Lung (tissue), 12 donors: ENCODE measurements around the gene PEX12. TPM values are rescaled to one million over a fixed set of nuclear protein-coding genes. Genes with fewer than 3 reads are reported as not detected.

ENCODE experiments used
- ATAC-seq: fragments of 200-7000 bp; cut with Tn5 transposase; one replicate; pipeline ENCODE4 v1.9.1; 2020; ENCODE audit warnings: moderate number of reproducible peaks; ENCODE audit not compliant: insufficient read depth, low FRiP score
- DNase-seq, 3 donors: peaks; one replicate each; pipeline ENCODE4 v3.0.0-alpha.2; 2013 to 2017
- H3K27ac ChIP-seq, 2 donors: one replicate each; pipeline ENCODE4 v1.5.1; 2013; ENCODE audit warnings: mild to moderate bottlenecking in 2 of 2, moderate library complexity in 2 of 2, control low read depth in 1 of 2, inconsistent platforms in 1 of 2, low read depth in 1 of 2, low read length in 1 of 2
- H3K27me3 ChIP-seq, 3 donors: one replicate each; pipeline ENCODE4 v1.5.1; 2013; ENCODE audit warnings: low read length in 2 of 3; ENCODE audit not compliant: control insufficient read depth in 3 of 3, insufficient read depth in 3 of 3
- H3K36me3 ChIP-seq, 4 donors: one replicate each; pipeline ENCODE4 v1.5.1; 2013; ENCODE audit warnings: low read length in 4 of 4, mild to moderate bottlenecking in 1 of 4, moderate library complexity in 1 of 4; ENCODE audit not compliant: control insufficient read depth in 4 of 4, insufficient read depth in 4 of 4
- H3K4me1 ChIP-seq, 5 donors: one replicate each; pipeline ENCODE4 v1.5.1; 2013; ENCODE audit warnings: low read length in 5 of 5, mild to moderate bottlenecking in 2 of 5, moderate library complexity in 1 of 5; ENCODE audit not compliant: control insufficient read depth in 5 of 5, insufficient read depth in 5 of 5
- H3K4me3 ChIP-seq: one replicate; pipeline ENCODE4 v1.5.1; 2013; ENCODE audit warnings: mild to moderate bottlenecking, control low read depth, moderate library complexity
- H3K9ac ChIP-seq, 2 donors: one replicate each; pipeline ENCODE4 v1.5.1; 2013; ENCODE audit warnings: low read length in 2 of 2, control low read depth in 1 of 2; ENCODE audit not compliant: insufficient read depth in 1 of 2
- H3K9me3 ChIP-seq, 4 donors: one replicate each; pipeline ENCODE4 v1.5.1; 2013; ENCODE audit warnings: low read length in 3 of 4, mild to moderate bottlenecking in 1 of 4, moderate library complexity in 1 of 4; ENCODE audit not compliant: control insufficient read depth in 4 of 4, insufficient read depth in 3 of 4
- CTCF ChIP-seq: IDR thresholded peaks from 2 replicates; pipeline ENCODE4 v1.5.1; 2012; ENCODE audit warnings: mild to moderate bottlenecking; ENCODE audit errors: control extremely low read depth, extremely low read depth
- WGBS, 2 donors: extraction: QIAGEN DNeasy Blood & Tissue Kit; methylation state at CpG; one replicate each; pipeline ENCODE4 v1.1.7; 2013; 5-methylcytosine and 5-hydroxymethylcytosine counted together
- polyA plus RNA-seq, 2 donors: library from polyadenylated mRNA; stranded (reverse); fragments of 200-250 nt; gene quantifications; one replicate each; pipeline ENCODE4 v1.2.1, GENCODE V29; 2013
- total RNA-seq, 2 donors: library from RNA; depleted of rRNA in 1 of 2; stranded (reverse); fragments of >200 nt in 1 of 2; gene quantifications; one replicate each; pipeline ENCODE4 v1.2.1, GENCODE V29; 2014 to 2021
- donor health status: control.
- donor health status: control.
- donor health status: Bipolar disorder and iron deficiency.
- donor health status: healthy.
- donor health status: DM: yes; HTN: yes; CAD: no.

PEX12 gene
- total and polyA plus RNA-seq, 4 donors: 2.6 to 5.3 (median 4.4) TPM

- no peak for ATAC-seq
These were observed 34.5 kb downstream of the PEX12 start for GRCh38 chr17:35543856-35544255.

GRCh38 chr17:35542990-35543389 is 35.4 kb downstream of the PEX12 start:
- Histone ChIP-seq H3K9ac (no peak overlapping the region), H3K4me1 (peaks cover 0 to 38% (median 8%) of the 10 kb centered on the region in 5 donors), H3K4me3 (no peak overlapping the region), H3K27ac (no peak overlapping the region), H3K27me3 (peaks cover 0 to 3% (median 0%) of the 10 kb centered on the region in 3 donors), H3K36me3 (no peaks in the 10 kb centered on the region), H3K9me3 (no peaks in the 10 kb centered on the region)
- TF ChIP-seq CTCF: no peak
- no peak for ATAC-seq
- peak in 1 of 3 donors; percentile 47 for DNase-seq

More at GRCh38 chr17:35543856-35544255, 34.5 kb downstream of the PEX12 start:
- no peak overlapping the region for H3K9ac ChIP-seq
- peaks cover 0 to 3% (median 0%) of the 10 kb centered on the region in 3 donors for H3K27me3 ChIP-seq
- 57 to 82% methylated on average over 1 of the region's 1 CpG for WGBS, 2 donors
- peak; percentile 48 to 73 (median 63) for DNase-seq
- no peak overlapping the region for H3K4me3 ChIP-seq
- H3K27ac ChIP-seq: no peak overlapping the region
- no peak for TF ChIP-seq CTCF
- peaks cover 3 to 38% (median 8%) of the 10 kb centered on the region in 5 donors for H3K4me1 ChIP-seq
- H3K36me3 ChIP-seq: no peaks in the 10 kb centered on the region
- no peaks in the 10 kb centered on the region for H3K9me3 ChIP-seq

- Histone ChIP-seq H3K9ac (peak overlapping the region in 1 of 2 donors; percentile 27), H3K4me1 (peaks cover 0 to 44% (median 8%) of the 10 kb centered on the region in 5 donors), H3K9me3 (no peaks in the 10 kb centered on the region), H3K36me3 (no peaks in the 10 kb centered on the region), H3K4me3 (no peak overlapping the region), H3K27me3 (peaks cover 0 to 3% (median 0%) of the 10 kb centered on the region in 3 donors), H3K27ac (peak overlapping the region in 1 of 2 donors; percentile 6)
- TF ChIP-seq CTCF: no peak
- no peak for ATAC-seq
- no peak for DNase-seq
- WGBS, 2 donors: 10 to 15% methylated on average over 1 of the region's 1 CpG
These were observed 36.9 kb downstream of the PEX12 start for GRCh38 chr17:35541434-35541833.
